Measurements from ENCODE around the gene FYTTD1. TPM values are rescaled to one million over a fixed set of nuclear protein-coding genes. Genes with fewer than 3 reads are reported as not detected.
A peak's percentile ranks its signal among the peaks of the same experiment; 100 is the strongest.

Gene FYTTD1
- total and polyA plus RNA-seq, 10 donors, result 10.9 to 52.6 (median 30.1) TPM

DNA sequence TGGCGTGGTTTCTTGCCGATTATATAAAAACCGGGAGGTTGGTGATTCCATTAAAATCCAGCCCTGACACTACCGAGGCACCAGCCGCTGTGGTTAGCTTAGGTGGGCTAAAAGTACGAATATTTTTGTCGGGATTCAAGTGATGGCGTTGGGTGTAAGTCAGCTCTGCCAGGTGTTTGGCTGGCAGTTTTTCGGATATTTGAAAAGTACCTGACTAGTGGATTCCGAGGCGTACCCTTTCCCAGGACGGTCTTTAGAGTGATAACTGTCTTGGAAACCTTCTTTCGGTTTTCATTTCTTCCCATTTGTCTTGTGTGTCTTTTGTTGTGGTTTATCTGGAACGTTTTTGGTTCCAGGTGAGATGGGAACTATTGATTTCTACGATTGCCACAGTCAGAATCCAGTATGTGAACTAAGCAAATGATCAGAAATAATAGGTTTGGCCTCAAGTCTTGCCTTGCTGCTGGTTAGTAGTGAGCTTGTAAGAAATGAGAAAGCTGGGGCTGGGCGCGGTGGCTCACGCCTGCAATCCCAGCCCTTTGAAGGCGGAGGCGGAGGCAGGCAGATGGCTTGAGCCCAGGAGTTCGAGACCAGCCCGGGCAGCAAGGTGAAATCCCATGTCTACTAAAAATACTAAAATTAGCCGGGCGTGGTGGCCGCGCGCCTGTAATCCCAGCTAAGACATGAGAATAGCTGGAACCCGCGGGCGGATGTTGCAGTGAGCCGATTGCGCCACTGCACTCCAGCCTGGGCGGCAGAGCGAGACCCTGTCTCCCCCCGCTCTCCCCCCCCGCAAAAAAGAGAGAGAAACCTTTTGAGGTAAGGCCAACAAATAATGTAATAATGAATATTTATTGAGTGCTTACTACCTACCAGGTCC is 1.4 kb downstream of the FYTTD1 start:
- Histone ChIP-seq H3K4me1 (peaks cover 17 to 81% (median 59%) of the 10 kb centered on the region in 6 donors), H3K27ac (peak overlapping the region; percentile 93 to 98 (median 97)), H3K36me3 (no peaks in the 10 kb centered on the region), H3K27me3 (replicated peaks in 1 of 7) (no peaks in the 10 kb centered on the region), H3K9me3 (no peaks in the 10 kb centered on the region), H3K4me3 (peak overlapping the region; percentile 70 to 94 (median 86))
- DNase-seq, result peak; percentile 83
- WGBS, 5 donors, result 5 to 22% (median 8%) methylated on average over 36 of the region's 36 CpGs
- TF ChIP-seq, protein P1, sequence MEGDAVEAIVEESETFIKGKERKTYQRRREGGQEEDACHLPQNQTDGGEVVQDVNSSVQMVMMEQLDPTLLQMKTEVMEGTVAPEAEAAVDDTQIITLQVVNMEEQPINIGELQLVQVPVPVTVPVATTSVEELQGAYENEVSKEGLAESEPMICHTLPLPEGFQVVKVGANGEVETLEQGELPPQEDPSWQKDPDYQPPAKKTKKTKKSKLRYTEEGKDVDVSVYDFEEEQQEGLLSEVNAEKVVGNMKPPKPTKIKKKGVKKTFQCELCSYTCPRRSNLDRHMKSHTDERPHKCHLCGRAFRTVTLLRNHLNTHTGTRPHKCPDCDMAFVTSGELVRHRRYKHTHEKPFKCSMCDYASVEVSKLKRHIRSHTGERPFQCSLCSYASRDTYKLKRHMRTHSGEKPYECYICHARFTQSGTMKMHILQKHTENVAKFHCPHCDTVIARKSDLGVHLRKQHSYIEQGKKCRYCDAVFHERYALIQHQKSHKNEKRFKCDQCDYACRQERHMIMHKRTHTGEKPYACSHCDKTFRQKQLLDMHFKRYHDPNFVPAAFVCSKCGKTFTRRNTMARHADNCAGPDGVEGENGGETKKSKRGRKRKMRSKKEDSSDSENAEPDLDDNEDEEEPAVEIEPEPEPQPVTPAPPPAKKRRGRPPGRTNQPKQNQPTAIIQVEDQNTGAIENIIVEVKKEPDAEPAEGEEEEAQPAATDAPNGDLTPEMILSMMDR (IDR thresholded peaks at IDR 0.05 in 8 of 11, conservative IDR thresholded peaks at IDR 0.05 in 3 of 11), result peak in 1 of 11 experiments; percentile 29
- TF ChIP-seq POLR2AphosphoS5 (IDR thresholded peaks at IDR 0.05) (peak; percentile 32 to 65 (median 64)), POLR2A (IDR thresholded peaks at IDR 0.05) (no peak)
- intact Hi-C loops (cut with DNase I; ENCODE audit: low total_unique reads), result no loop called here

DNA sequence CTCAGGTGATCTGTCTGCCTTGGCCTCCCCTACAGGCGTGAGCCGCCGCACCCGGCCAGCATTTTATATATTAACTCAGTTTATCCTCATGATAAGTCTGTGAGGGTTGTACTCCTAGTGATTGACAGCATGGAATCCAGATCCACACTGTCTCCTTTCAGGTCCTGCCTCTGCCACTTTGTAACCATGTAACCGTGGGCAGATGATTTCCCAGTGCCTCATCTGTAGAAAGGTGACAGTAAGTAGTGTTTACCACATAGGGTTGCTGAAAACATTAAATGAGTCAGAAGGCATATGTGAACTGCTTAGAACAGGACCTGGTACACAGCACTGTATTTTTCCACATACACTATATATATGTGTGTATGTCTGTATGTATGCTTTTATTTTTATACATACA is 2.4 kb downstream of the FYTTD1 start:
- 81 to 91% (median 85%) methylated on average over 5 of the region's 5 CpGs for WGBS, 5 donors
- TF ChIP-seq POLR2A (IDR thresholded peaks at IDR 0.05) (no peak), POLR2AphosphoS5 (IDR thresholded peaks at IDR 0.05) (no peak)
- TF ChIP-seq, protein P1 (IDR thresholded peaks at IDR 0.05 in 8 of 11, conservative IDR thresholded peaks at IDR 0.05 in 3 of 11), result no peak
- no peak for DNase-seq
- Histone ChIP-seq H3K4me3 (peak overlapping the region in 3 of 8 donors; percentile 77 to 88 (median 84)), H3K4me1 (peaks cover 20 to 83% (median 60%) of the 10 kb centered on the region in 6 donors), H3K36me3 (peaks cover 0 to 8% (median under 1%) of the 10 kb centered on the region in 6 donors), H3K27me3 (replicated peaks in 1 of 7) (no peaks in the 10 kb centered on the region), H3K9me3 (no peaks in the 10 kb centered on the region), H3K27ac (peak overlapping the region in 7 of 8 donors; percentile 1 to 98 (median 97))
- intact Hi-C loops (cut with DNase I; ENCODE audit: low total_unique reads), result no loop called here

DNA sequence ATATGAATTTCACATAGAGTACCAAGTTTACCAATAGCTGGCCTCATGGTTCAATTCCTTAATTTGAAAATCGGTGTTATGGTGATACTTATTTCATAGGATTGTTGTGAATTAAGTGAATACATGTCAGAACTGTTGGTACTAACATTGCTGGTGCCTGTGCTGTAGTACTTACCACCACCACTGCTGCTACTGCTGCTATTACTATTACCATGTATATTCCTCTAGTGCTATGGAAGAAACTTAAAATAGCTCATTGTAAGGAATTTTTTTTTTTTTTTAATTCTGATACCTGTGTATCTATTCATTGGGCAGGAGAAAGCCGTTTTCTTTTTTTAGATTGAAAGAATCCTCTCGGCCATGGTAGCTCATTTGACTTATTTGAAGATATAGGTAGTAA is 3.6 kb downstream of the FYTTD1 start:
- intact Hi-C loops (cut with DNase I; ENCODE audit: low total_unique reads), result no loop called here
- Histone ChIP-seq H3K36me3 (peaks cover 0 to 20% (median 9%) of the 10 kb centered on the region in 6 donors), H3K27me3 (replicated peaks in 1 of 7) (no peaks in the 10 kb centered on the region), H3K27ac (no peak overlapping the region), H3K9me3 (no peaks in the 10 kb centered on the region), H3K4me3 (no peak overlapping the region), H3K4me1 (peaks cover 20 to 82% (median 57%) of the 10 kb centered on the region in 6 donors)
- TF ChIP-seq POLR2AphosphoS5 (IDR thresholded peaks at IDR 0.05), result no peak
- TF ChIP-seq POLR2A (IDR thresholded peaks at IDR 0.05), result no peak
- TF ChIP-seq, protein P1 (IDR thresholded peaks at IDR 0.05 in 8 of 11, conservative IDR thresholded peaks at IDR 0.05 in 3 of 11), result no peak
- 87 to 98% (median 91%) methylated on average over 3 of the region's 3 CpGs for WGBS, 5 donors
- no peak for DNase-seq

DNA sequence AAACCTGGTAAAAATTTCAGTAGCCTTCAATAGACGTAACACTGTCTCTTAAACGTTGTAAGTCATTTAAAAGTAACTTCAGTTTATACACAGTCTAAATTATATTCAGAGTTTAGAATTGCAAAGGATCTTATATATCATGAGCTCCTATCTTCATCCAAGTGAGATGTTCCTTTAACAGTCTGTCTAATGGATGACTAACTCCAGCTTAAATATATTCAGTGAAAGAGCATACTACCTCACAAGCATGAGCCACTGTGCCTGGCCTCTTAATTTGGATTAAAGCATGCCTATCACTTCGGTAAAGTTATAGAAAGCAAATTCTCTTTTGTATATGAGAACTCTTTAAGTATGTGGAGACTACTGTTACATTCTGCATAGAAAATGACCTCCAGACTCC is 7.0 kb downstream of the FYTTD1 start:
- Histone ChIP-seq H3K9me3 (no peaks in the 10 kb centered on the region), H3K4me3 (no peak overlapping the region), H3K27ac (peak overlapping the region in 3 of 8 donors; percentile 2 to 60 (median 13)), H3K4me1 (peaks cover 13 to 58% (median 41%) of the 10 kb centered on the region in 6 donors), H3K36me3 (peaks cover 0 to 53% (median 14%) of the 10 kb centered on the region in 6 donors), H3K27me3 (replicated peaks in 1 of 7) (no peaks in the 10 kb centered on the region)
- WGBS, 5 donors, result 88 to 96% (median 91%) methylated on average over 3 of the region's 3 CpGs
- DNase-seq, result no peak
- intact Hi-C loops (cut with DNase I; ENCODE audit: low total_unique reads), result no loop called here
- TF ChIP-seq, protein P1 (IDR thresholded peaks at IDR 0.05 in 8 of 11, conservative IDR thresholded peaks at IDR 0.05 in 3 of 11), result no peak
- no peak for TF ChIP-seq POLR2A (IDR thresholded peaks at IDR 0.05)
- TF ChIP-seq POLR2AphosphoS5 (IDR thresholded peaks at IDR 0.05), result no peak
